K562 (cell line): ENCODE measurements around the gene CEACAM18. TPM values are rescaled to one million over a fixed set of nuclear protein-coding genes. Genes with fewer than 3 reads are reported as not detected.
A peak's percentile ranks its signal among the peaks of the same experiment; 100 is the strongest.

Experiments used
- ADNP ChIP-seq: fragments of 200-800 bp; sonication (Bioruptor generic); IDR thresholded peaks from 2 replicates; pipeline ENCODE4 v1.6.1; 2016; ENCODE audit warnings: missing genetic modification characterization, missing compliant biosample characterization
- ARID1B ChIP-seq: fragments of 450-650 bp; IDR thresholded peaks from 2 replicates; pipeline ENCODE4 v1.6.1; 2016; ENCODE audit warnings: antibody characterized with exemption, mild to moderate bottlenecking, inconsistent platforms
- CBX5 ChIP-seq: IDR thresholded peaks from 2 replicates; pipeline ENCODE4 v1.6.1; 2014; ENCODE audit warnings: low read depth, borderline replicate concordance
- GATAD2A ChIP-seq: fragments of 450-650 bp; IDR thresholded peaks from 2 replicates; pipeline ENCODE4 v1.6.1; 2017
- HINFP ChIP-seq: fragments of 450-650 bp; conservative IDR thresholded peaks from 2 replicates; pipeline ENCODE4 v1.6.1; 2016; ENCODE audit warnings: missing genetic modification characterization, low read depth, mild to moderate bottlenecking, control low read depth, missing compliant biosample characterization
- NFE2 ChIP-seq: IDR thresholded peaks from 2 replicates; pipeline ENCODE4 v1.6.1; 2014; ENCODE audit warnings: antibody characterized with exemption, low read depth
- NR2C2 ChIP-seq, 2 experiments: fragments of 200-800 bp in 1 of 2; sonication (Bioruptor generic) in 1 of 2; sonication (generic) in 1 of 2; formaldehyde crosslinking in 1 of 2; IDR thresholded peaks; 2 replicates each; pipeline versions ENCODE4 v1.6.1 to v1.8.0; 2016 to 2022; ENCODE audit warnings: mild to moderate bottlenecking in 1 of 2, missing compliant biosample characterization in 1 of 2, missing genetic modification characterization in 1 of 2, missing genetic modification reagents in 1 of 2
- RBBP5 ChIP-seq: fragments of 200-600 bp; sonication (generic); IDR thresholded peaks from 2 replicates; pipeline ENCODE4 v1.6.1; 2012; ENCODE audit warnings: borderline replicate concordance, mild to moderate bottlenecking, low read length, control low read depth, inconsistent platforms; ENCODE audit not compliant: insufficient read depth, poor library complexity, severe bottlenecking
- RREB1 ChIP-seq: fragments of 250-450 bp; sonication (Bioruptor Pico); IDR thresholded peaks from 2 replicates; pipeline ENCODE4 v1.4.0; 2020
- TAF7 ChIP-seq: fragments of 450-650 bp; IDR thresholded peaks from 2 replicates; pipeline ENCODE4 v1.6.1; 2016; ENCODE audit warnings: missing genetic modification characterization, missing compliant biosample characterization
- TCF7 ChIP-seq: sonication (generic); IDR thresholded peaks from 2 replicates; pipeline ENCODE4 v1.6.1; 2016; ENCODE audit warnings: antibody characterized with exemption, borderline replicate concordance
- ZFP36 ChIP-seq: fragments of 150-350 bp; IDR thresholded peaks from 2 replicates; pipeline ENCODE4 v1.6.1; 2018; ENCODE audit warnings: low read length, low read depth; ENCODE audit not compliant: partially characterized antibody
- ZNF133 ChIP-seq: fragments of 250-450 bp; sonication (Bioruptor Pico); IDR thresholded peaks from 2 replicates; pipeline ENCODE4 v1.4.0; 2020; ENCODE audit warnings: mild to moderate bottlenecking
- ZNF174 ChIP-seq: fragments of 250-450 bp; sonication (Bioruptor Pico); IDR thresholded peaks from 2 replicates; pipeline ENCODE4 v1.4.0; 2020; ENCODE audit warnings: mild to moderate bottlenecking
- ZNF316 ChIP-seq: fragments of 450-650 bp; IDR thresholded peaks from 2 replicates; pipeline ENCODE4 v1.6.1; 2016
- ZNF707 ChIP-seq: fragments of 250-450 bp; sonication (Bioruptor Pico); conservative IDR thresholded peaks from 2 replicates; pipeline ENCODE4 v1.8.0; 2022; ENCODE audit warnings: inconsistent platforms, mild to moderate bottlenecking, moderate library complexity
- ZNF76 ChIP-seq: fragments of 250-450 bp; sonication (Bioruptor Pico); IDR thresholded peaks from 2 replicates; pipeline ENCODE4 v1.4.0; 2020; ENCODE audit warnings: mild to moderate bottlenecking, moderate library complexity, borderline replicate concordance
- polyA plus RNA-seq, 8 experiments: library from polyadenylated mRNA; depleted of rRNA in 4 of 8; stranded (reverse) in 5 of 8; unstranded in 3 of 8; fragments of >200 nt; fragmentation: Nextera tagmentation in 2 of 8; fragmentation: Illumina TruSeq in 1 of 8; extraction: Ambion mirVana in 2 of 8; extraction: Trizol in 1 of 8; gene quantifications; 2 replicates each; pipeline versions ENCODE4 v1.2.1 to v1.2.3, GENCODE V29; 2011 to 2014; ENCODE audit warnings: inconsistent platforms in 1 of 8, missing spikeins in 1 of 8
- total RNA-seq, 7 experiments: library from RNA; depleted of rRNA in 6 of 7; stranded (reverse); fragments of >200 nt in 6 of 7; fragmentation: Illumina TruSeq in 2 of 7; extraction: Trizol in 2 of 7; gene quantifications; 2 replicates each; pipeline versions ENCODE4 v1.2.1 to v1.2.3, GENCODE V29; 2011 to 2021; ENCODE audit warnings: low replicate concordance in 1 of 7
- TF ChIP-seq, protein P1 (sequence below): fragments of 250-450 bp; sonication (Bioruptor Pico); IDR thresholded peaks from 2 replicates; pipeline ENCODE4 v1.5.0; 2022; ENCODE audit warnings: mild to moderate bottlenecking
- TF ChIP-seq, protein P2 (sequence below): sonication (generic); formaldehyde crosslinking; IDR thresholded peaks from 2 replicates; pipeline ENCODE4 v1.8.1; 2023; ENCODE audit warnings: mild to moderate bottlenecking, missing genetic modification reagents, moderate library complexity

The CEACAM18 gene
- total and polyA plus RNA-seq, 9 of the 15 experiments (the other 6 are each of a cell fraction or from before 2014, with no cell fraction given) = 0.08 to 0.24 (median 0.15) TPM; not detected in 3

DNA sequence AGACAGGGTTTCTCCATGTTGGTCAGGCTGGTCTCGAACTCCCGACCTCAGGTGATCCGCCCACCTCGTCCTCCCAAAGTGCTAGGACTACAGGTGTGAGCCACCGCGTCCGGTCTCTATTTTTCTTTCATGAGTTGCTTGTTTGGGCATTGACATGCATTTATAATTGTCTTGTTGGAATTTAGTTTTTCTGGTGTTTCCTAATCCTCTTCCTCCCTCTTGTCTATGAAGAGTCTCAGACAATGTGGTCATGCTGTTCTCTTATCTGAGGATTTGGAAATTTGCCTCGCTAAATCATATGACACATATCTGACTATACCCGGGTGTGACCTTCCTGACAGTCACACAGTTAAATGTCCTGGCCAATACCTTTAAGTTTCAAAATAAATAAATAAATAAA lies 7.4 kb upstream of the CEACAM18 start (continued):
- TF ChIP-seq RREB1 (CRISPR knock-in tag) = no peak
- TF ChIP-seq ZNF316 = no peak
- TF ChIP-seq ADNP = peak; percentile 93; the same call in 1 of the 2 replicates
- no peak for TF ChIP-seq ZNF707 (CRISPR knock-in tag)
- no peak for TF ChIP-seq HINFP (tag)
- peak; percentile 61 for TF ChIP-seq ARID1B
- TF ChIP-seq, protein P1, sequence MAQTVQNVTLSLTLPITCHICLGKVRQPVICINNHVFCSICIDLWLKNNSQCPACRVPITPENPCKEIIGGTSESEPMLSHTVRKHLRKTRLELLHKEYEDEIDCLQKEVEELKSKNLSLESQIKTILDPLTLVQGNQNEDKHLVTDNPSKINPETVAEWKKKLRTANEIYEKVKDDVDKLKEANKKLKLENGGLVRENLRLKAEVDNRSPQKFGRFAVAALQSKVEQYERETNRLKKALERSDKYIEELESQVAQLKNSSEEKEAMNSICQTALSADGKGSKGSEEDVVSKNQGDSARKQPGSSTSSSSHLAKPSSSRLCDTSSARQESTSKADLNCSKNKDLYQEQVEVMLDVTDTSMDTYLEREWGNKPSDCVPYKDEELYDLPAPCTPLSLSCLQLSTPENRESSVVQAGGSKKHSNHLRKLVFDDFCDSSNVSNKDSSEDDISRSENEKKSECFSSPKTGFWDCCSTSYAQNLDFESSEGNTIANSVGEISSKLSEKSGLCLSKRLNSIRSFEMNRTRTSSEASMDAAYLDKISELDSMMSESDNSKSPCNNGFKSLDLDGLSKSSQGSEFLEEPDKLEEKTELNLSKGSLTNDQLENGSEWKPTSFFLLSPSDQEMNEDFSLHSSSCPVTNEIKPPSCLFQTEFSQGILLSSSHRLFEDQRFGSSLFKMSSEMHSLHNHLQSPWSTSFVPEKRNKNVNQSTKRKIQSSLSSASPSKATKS (CRISPR knock-in tag) = no peak
- no peak for TF ChIP-seq TCF7
- no peak for TF ChIP-seq GATAD2A
- no peak for TF ChIP-seq ZNF76
- TF ChIP-seq NFE2 = no peak
- TF ChIP-seq ZFP36 = no peak
- TF ChIP-seq RBBP5 = no peak
- no peak for TF ChIP-seq ZNF133 (CRISPR knock-in tag)
- TF ChIP-seq ZNF174 (CRISPR knock-in tag) = no peak
- no peak for TF ChIP-seq NR2C2 (CRISPR knock-in tag; IDR thresholded peaks at IDR 0.05)
- 0 out of 2 replicates have a peak, but pooled peaks have one; percentile 24 for TF ChIP-seq NR2C2 (tag; IDR thresholded peaks at IDR 0.05)
- no peak for TF ChIP-seq CBX5
- TF ChIP-seq TAF7 (tag) = no peak
- TF ChIP-seq, protein P2, sequence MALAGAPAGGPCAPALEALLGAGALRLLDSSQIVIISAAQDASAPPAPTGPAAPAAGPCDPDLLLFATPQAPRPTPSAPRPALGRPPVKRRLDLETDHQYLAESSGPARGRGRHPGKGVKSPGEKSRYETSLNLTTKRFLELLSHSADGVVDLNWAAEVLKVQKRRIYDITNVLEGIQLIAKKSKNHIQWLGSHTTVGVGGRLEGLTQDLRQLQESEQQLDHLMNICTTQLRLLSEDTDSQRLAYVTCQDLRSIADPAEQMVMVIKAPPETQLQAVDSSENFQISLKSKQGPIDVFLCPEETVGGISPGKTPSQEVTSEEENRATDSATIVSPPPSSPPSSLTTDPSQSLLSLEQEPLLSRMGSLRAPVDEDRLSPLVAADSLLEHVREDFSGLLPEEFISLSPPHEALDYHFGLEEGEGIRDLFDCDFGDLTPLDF (CRISPR knock-in tag) = no peak
